CD4-positive, CD25-positive, alpha-beta regulatory T cell (primary cell): ENCODE results near the gene TMEM37. TPM values are rescaled to one million over a fixed set of nuclear protein-coding genes. Genes with fewer than 3 reads are reported as not detected.

Source experiments
- ATAC-seq, 2 donors: fragments of 150-1000 bp; cut with Tn5 transposase; one replicate each; pipeline ENCODE4 v1.10.0; 2021; ENCODE audit warnings: low read depth in 2 of 2, moderate number of reproducible peaks in 2 of 2, moderate library complexity in 1 of 2
- DNase-seq, 3 donors: peaks; one replicate each; pipeline versions ENCODE4 v3.0.0 to v3.0.0-alpha.2; 2012 to 2022; ENCODE audit warnings: mixed read lengths in 1 of 3
- H3K27ac ChIP-seq: one replicate; pipeline ENCODE4 v1.7.0; 2013; ENCODE audit warnings: mild to moderate bottlenecking, low read length; ENCODE audit not compliant: insufficient read depth, poor library complexity, severe bottlenecking
- H3K27me3 ChIP-seq: one replicate; pipeline ENCODE4 v1.7.0; 2013; ENCODE audit warnings: low read length; ENCODE audit not compliant: control insufficient read depth, insufficient read depth
- H3K36me3 ChIP-seq: one replicate; pipeline ENCODE4 v1.7.0; 2013; ENCODE audit warnings: mild to moderate bottlenecking, low read length, moderate library complexity; ENCODE audit not compliant: control insufficient read depth, insufficient read depth
- H3K4me1 ChIP-seq: 2 replicates; pipeline ENCODE4 v1.7.0; 2013; ENCODE audit warnings: mild to moderate bottlenecking, low read length; ENCODE audit not compliant: insufficient read depth, control insufficient read depth, poor library complexity, severe bottlenecking
- H3K4me3 ChIP-seq: one replicate; pipeline ENCODE4 v1.7.0; 2013; ENCODE audit warnings: low read depth, mild to moderate bottlenecking, low read length, moderate library complexity
- H3K9me3 ChIP-seq, 2 experiments: 1 replicate in 1 of 2; 2 replicates in 1 of 2; pipeline ENCODE4 v1.7.0; 2013; ENCODE audit warnings: low read length in 2 of 2, mild to moderate bottlenecking in 1 of 2, moderate library complexity in 1 of 2; ENCODE audit not compliant: control insufficient read depth in 2 of 2
- H3K27ac Mint-ChIP-seq, 3 donors: one replicate each; pipeline ENCODE4 v1.8.0; 2020 to 2022; ENCODE audit warnings: mild to moderate bottlenecking in 3 of 3, mixed read lengths in 3 of 3, moderate library complexity in 2 of 3
- H3K27me3 Mint-ChIP-seq: one replicate; pipeline ENCODE4 v1.8.0; 2022; ENCODE audit warnings: mild to moderate bottlenecking, mixed read lengths
- H3K36me3 Mint-ChIP-seq: one replicate; pipeline ENCODE4 v1.8.0; 2020; ENCODE audit warnings: mixed read lengths
- H3K4me1 Mint-ChIP-seq, 4 donors: one replicate each; pipeline ENCODE4 v1.8.0; 2020 to 2022; ENCODE audit warnings: mixed read lengths in 4 of 4, mild to moderate bottlenecking in 1 of 4
- H3K4me3 Mint-ChIP-seq, 4 donors: one replicate each; pipeline ENCODE4 v1.8.0; 2020 to 2022; ENCODE audit warnings: mild to moderate bottlenecking in 4 of 4, mixed read lengths in 4 of 4, moderate library complexity in 3 of 4
- H3K9me3 Mint-ChIP-seq, 7 donors: one replicate each; pipeline ENCODE4 v1.8.0; 2020 to 2022; ENCODE audit warnings: mixed read lengths in 7 of 7, mild to moderate bottlenecking in 3 of 7, moderate library complexity in 2 of 7
- polyA plus RNA-seq, 4 donors: library from polyadenylated mRNA; unstranded; fragments of 300-500 nt; fragmentation: Illumina TruSeq; gene quantifications; one replicate each; pipeline ENCODE4 v1.2.3, GENCODE V29; 2021
- total RNA-seq: library from RNA; stranded (reverse); gene quantifications from one replicate; pipeline ENCODE4 v1.2.3, GENCODE V29; 2022

TMEM37 gene
- total and polyA plus RNA-seq, 5 donors from 2014 or later = 0.19 TPM; not detected in 4

- DNase-seq (no peak), ATAC-seq (no peak)
- H3K9me3 ChIP-seq = no peaks in the 10 kb centered on the region
- Mint-ChIP-seq H3K9me3 (peaks cover 0 to 2% (median 0%) of the 10 kb centered on the region in 7 donors), H3K27ac (no peak overlapping the region), H3K4me3 (no peak overlapping the region), H3K27me3 (peaks cover 6% of the 10 kb centered on the region), H3K36me3 (no peaks in the 10 kb centered on the region), H3K4me1 (no peaks in the 10 kb centered on the region)
- H3K27ac ChIP-seq = no peak overlapping the region
- H3K27me3 ChIP-seq = no peaks in the 10 kb centered on the region
- no peak overlapping the region for H3K4me3 ChIP-seq
- H3K36me3 ChIP-seq = no peaks in the 10 kb centered on the region
- H3K4me1 ChIP-seq = no peaks in the 10 kb centered on the region
Observed at GRCh38 chr2:119480718-119481142, 49.1 kb downstream of the TMEM37 start.

GRCh38 chr2:119481501-119482455 lies 50.1 kb downstream of the TMEM37 start:
- no peak for DNase-seq
- H3K27me3 ChIP-seq = no peaks in the 10 kb centered on the region
- no peak overlapping the region for H3K27ac ChIP-seq
- H3K27me3 Mint-ChIP-seq = peaks cover 6% of the 10 kb centered on the region
- no peaks in the 10 kb centered on the region for H3K9me3 ChIP-seq
- peaks cover 0 to 2% (median 0%) of the 10 kb centered on the region in 7 donors for H3K9me3 Mint-ChIP-seq
- H3K4me1 ChIP-seq = no peaks in the 10 kb centered on the region
- H3K36me3 ChIP-seq = no peaks in the 10 kb centered on the region
- H3K4me3 ChIP-seq = no peak overlapping the region
- no peak overlapping the region for H3K27ac Mint-ChIP-seq
- H3K4me3 Mint-ChIP-seq = no peak overlapping the region
- H3K36me3 Mint-ChIP-seq = no peaks in the 10 kb centered on the region
- H3K4me1 Mint-ChIP-seq = no peaks in the 10 kb centered on the region
- no peak for ATAC-seq

GRCh38 chr2:119482481-119483394 lies 51.1 kb downstream of the TMEM37 start:
- H3K36me3 ChIP-seq = no peaks in the 10 kb centered on the region
- H3K27ac Mint-ChIP-seq = no peak overlapping the region
- no peaks in the 10 kb centered on the region for H3K27me3 ChIP-seq
- peaks cover 0 to 2% (median 0%) of the 10 kb centered on the region in 7 donors for H3K9me3 Mint-ChIP-seq
- H3K27me3 Mint-ChIP-seq = peaks cover 6% of the 10 kb centered on the region
- H3K9me3 ChIP-seq = no peaks in the 10 kb centered on the region
- no peak overlapping the region for H3K4me3 ChIP-seq
- no peak overlapping the region for H3K27ac ChIP-seq
- H3K4me1 Mint-ChIP-seq = no peaks in the 10 kb centered on the region
- H3K4me3 Mint-ChIP-seq = no peak overlapping the region
- H3K4me1 ChIP-seq = no peaks in the 10 kb centered on the region
- H3K36me3 Mint-ChIP-seq = no peaks in the 10 kb centered on the region
- no peak for ATAC-seq
- no peak for DNase-seq

GRCh38 chr2:119483395-119483753 lies 51.7 kb downstream of the TMEM37 start:
- Mint-ChIP-seq H3K4me3 (no peak overlapping the region), H3K4me1 (no peaks in the 10 kb centered on the region), H3K9me3 (peaks cover 0 to 2% (median 0%) of the 10 kb centered on the region in 7 donors), H3K36me3 (no peaks in the 10 kb centered on the region), H3K27ac (no peak overlapping the region), H3K27me3 (peaks cover 6% of the 10 kb centered on the region)
- DNase-seq (no peak), ATAC-seq (no peak)
- H3K27ac ChIP-seq = no peak overlapping the region
- H3K36me3 ChIP-seq = no peaks in the 10 kb centered on the region
- H3K9me3 ChIP-seq = no peaks in the 10 kb centered on the region
- no peaks in the 10 kb centered on the region for H3K27me3 ChIP-seq
- H3K4me1 ChIP-seq = no peaks in the 10 kb centered on the region
- no peak overlapping the region for H3K4me3 ChIP-seq

DNA sequence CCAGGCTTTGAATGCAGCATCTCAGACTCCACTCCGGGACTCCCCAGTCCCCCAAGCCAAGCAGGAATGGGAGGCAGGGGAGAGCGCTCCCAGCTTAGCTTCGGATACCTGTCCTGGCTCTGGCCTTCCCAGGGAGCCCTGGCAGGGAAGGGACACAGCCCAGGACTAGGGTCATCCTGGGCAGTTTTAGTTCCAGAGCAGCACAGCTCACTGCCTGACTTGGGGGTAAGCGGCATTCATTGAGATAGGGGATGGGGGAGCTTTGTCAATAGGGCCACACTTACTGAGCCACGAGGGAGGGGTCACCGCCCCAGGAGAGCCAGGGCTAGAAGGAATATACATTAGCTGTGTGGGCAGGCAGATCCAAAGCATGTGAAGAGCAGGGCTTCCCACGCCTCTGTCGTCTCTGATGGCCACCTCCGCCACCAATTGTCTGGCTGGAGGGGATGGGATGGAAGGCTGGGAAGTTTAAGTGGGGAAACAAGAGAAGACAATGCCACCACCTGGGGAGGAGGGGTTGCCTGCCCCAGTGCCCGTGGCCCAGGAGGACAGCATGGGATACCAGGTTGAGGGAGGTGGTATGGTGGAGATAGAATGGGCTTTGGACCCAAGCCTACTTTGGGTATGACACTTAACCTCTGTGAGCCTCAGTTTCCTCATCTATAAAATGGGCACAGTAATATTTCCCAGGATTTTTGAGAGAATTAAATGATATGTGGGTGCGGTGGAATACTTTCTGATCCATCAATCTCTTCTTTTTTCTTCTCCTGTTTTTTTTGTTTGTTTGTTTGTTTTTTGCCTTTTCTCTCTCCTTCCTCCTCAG lies 52.5 kb downstream of the TMEM37 start:
- H3K4me1 Mint-ChIP-seq = no peaks in the 10 kb centered on the region
- H3K36me3 ChIP-seq = no peaks in the 10 kb centered on the region
- no peak for DNase-seq
- no peaks in the 10 kb centered on the region for H3K27me3 ChIP-seq
- H3K27me3 Mint-ChIP-seq = peaks cover 6% of the 10 kb centered on the region
- H3K4me1 ChIP-seq = no peaks in the 10 kb centered on the region
- no peaks in the 10 kb centered on the region for H3K9me3 ChIP-seq
- no peak overlapping the region for H3K4me3 ChIP-seq
- no peak for ATAC-seq
- H3K27ac ChIP-seq = no peak overlapping the region
- peaks cover 0 to 2% (median 0%) of the 10 kb centered on the region in 7 donors for H3K9me3 Mint-ChIP-seq
- no peak overlapping the region for H3K27ac Mint-ChIP-seq
- no peaks in the 10 kb centered on the region for H3K36me3 Mint-ChIP-seq
- no peak overlapping the region for H3K4me3 Mint-ChIP-seq

DNA sequence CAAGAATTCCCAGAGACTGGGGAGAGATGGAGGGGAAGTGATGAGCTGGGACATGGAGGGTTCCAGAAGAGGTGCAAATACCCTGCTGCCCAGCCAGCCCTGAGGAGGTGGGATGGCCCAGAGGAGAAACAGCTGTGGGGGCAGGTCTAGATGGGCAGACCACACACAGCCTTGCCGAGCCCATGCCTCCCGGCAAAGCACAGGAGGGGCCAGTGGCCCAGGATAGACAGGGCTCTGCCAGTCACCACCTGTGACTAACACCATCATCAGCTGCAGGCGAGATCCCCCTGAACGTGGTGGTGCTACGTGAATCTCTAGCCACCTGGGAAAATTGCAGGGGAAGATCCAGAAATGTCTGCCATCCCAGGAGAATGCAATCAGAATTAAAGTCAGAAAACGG lies 53.2 kb downstream of the TMEM37 start:
- Histone ChIP-seq H3K4me3 (no peak overlapping the region), H3K27ac (no peak overlapping the region), H3K36me3 (no peaks in the 10 kb centered on the region), H3K4me1 (no peaks in the 10 kb centered on the region), H3K9me3 (no peaks in the 10 kb centered on the region), H3K27me3 (no peaks in the 10 kb centered on the region)
- Mint-ChIP-seq H3K27me3 (peaks cover 6% of the 10 kb centered on the region), H3K27ac (no peak overlapping the region), H3K4me1 (no peaks in the 10 kb centered on the region), H3K36me3 (no peaks in the 10 kb centered on the region), H3K9me3 (peaks cover 0 to 2% (median 0%) of the 10 kb centered on the region in 7 donors), H3K4me3 (no peak overlapping the region)
- DNase-seq (no peak), ATAC-seq (no peak)
